DOHH2 (cell line): ENCODE measurements around the gene MIB2.
"Not testable (repeated sequence)": the region's sequence is repeated elsewhere in the genome, so short reads cannot be mapped to it uniquely, and the experiment has no call there.

ENCODE experiments used
- EZH2phosphoT487 ChIP-seq: fragments of 200-600 bp; sonication (generic); IDR thresholded peaks from 2 replicates; pipeline ENCODE4 v1.6.1; 2017; ENCODE audit warnings: borderline replicate concordance, mild to moderate bottlenecking, antibody characterized with exemption, low read length, moderate library complexity, mixed read lengths
- TF ChIP-seq, protein P1 (sequence below): fragments of 200-600 bp; sonication (generic); IDR thresholded peaks from one replicate; pipeline ENCODE4 v1.5.1; 2014; ENCODE audit warnings: antibody characterized with exemption, mild to moderate bottlenecking, low read depth, low read length; ENCODE audit not compliant: poor library complexity, severe bottlenecking

DNA sequence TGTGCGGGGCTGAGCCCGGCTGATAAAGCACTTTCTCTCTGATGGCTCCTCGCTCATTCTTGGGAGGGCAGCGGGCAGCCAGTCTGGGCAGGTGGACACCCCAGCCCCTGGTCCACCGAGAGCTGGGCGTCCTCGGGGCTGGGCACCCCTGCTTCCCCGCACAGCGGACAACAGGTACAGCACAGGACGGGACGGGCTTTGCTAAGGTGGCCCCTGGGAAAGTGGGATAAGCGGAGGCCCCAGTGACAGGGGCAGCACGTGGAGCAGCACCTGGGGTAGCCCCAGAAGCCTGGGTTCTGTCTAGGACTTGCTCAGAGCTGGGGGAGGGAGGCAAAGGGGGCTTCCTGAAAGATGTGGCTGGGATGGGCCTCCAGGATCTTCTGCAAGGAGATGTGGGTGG, 19.3 kb downstream of the MIB2 start:
- TF ChIP-seq, protein P1, sequence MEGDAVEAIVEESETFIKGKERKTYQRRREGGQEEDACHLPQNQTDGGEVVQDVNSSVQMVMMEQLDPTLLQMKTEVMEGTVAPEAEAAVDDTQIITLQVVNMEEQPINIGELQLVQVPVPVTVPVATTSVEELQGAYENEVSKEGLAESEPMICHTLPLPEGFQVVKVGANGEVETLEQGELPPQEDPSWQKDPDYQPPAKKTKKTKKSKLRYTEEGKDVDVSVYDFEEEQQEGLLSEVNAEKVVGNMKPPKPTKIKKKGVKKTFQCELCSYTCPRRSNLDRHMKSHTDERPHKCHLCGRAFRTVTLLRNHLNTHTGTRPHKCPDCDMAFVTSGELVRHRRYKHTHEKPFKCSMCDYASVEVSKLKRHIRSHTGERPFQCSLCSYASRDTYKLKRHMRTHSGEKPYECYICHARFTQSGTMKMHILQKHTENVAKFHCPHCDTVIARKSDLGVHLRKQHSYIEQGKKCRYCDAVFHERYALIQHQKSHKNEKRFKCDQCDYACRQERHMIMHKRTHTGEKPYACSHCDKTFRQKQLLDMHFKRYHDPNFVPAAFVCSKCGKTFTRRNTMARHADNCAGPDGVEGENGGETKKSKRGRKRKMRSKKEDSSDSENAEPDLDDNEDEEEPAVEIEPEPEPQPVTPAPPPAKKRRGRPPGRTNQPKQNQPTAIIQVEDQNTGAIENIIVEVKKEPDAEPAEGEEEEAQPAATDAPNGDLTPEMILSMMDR = not testable (repeated sequence)
- TF ChIP-seq EZH2phosphoT487 = not testable (repeated sequence)
